Measurements from ENCODE around the gene MREG.
"Not testable (repeated sequence)": the region's sequence is repeated elsewhere in the genome, so short reads cannot be mapped to it uniquely, and the experiment has no call there.

The MREG gene

GRCh38 chr2:215928086-215928485 lies 85.3 kb downstream of the MREG start:
- in situ Hi-C loops (cut with MboI; ENCODE audit: low sequenced_read_pairs, unreplicated experiment) = no loop called here
- DNase-seq (ENCODE audit: low spot score) = no peak
- TF ChIP-seq CTCF (IDR thresholded peaks at IDR 0.05; ENCODE audit: borderline replicate concordance, control extremely low read depth, extremely low read depth, insufficient read depth, missing control alignments) = no peak

- in situ Hi-C loops (cut with MboI; ENCODE audit: low sequenced_read_pairs, unreplicated experiment); DNase-seq (ENCODE audit: low spot score): not testable (repeated sequence)
Measured at GRCh38 chr2:215926992-215927391, 86.4 kb downstream of the MREG start.

- in situ Hi-C loops (cut with MboI; ENCODE audit: low sequenced_read_pairs, unreplicated experiment) = no loop called here
- TF ChIP-seq CTCF (IDR thresholded peaks at IDR 0.05; ENCODE audit: borderline replicate concordance, control extremely low read depth, extremely low read depth, insufficient read depth, missing control alignments) = no peak
- DNase-seq (ENCODE audit: low spot score) = no peak
Measured at GRCh38 chr2:215921895-215922294, 91.5 kb downstream of the MREG start.

DNA sequence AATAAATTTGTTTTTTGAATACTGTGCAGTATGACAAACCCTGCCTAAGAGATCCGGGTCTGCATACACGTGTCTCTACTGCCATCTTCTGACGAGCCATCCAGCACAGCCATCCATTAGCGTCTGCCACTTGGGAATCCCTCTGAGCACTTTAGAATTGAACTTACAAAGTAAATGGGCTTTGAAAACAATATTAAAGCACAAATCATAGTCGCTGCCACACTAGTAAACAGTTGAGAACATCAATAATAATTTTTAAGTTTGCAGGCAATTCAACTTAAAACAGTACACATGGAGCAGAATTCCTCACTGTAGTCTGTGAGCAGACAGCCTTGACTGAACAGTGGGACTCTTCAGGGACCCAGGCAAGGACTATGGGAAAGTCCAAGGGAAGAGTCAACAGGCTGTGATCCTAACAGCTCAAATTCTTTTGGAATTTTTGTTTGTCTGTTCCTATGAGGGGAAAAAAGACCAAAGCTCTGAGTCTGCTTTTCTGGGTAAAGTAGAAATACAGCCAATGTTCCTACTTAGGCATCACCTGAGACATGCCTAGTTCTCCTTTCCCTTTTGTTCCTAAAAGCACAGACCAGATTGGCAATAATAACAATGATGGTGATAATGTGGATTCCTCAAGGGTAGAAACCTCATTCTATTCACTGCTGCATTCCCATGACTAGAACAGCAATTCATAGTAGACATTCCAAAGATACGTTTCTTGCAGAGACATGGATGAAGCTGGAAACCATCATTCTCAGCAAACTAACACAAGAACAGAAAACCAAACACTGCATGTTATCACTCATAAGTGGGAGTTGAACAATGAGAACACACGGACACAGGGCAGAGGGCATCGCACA lies 92.9 kb downstream of the MREG start:
- DNase-seq (ENCODE audit: low spot score) = peak; percentile 55
- peak; percentile 85 for TF ChIP-seq CTCF (IDR thresholded peaks at IDR 0.05; ENCODE audit: borderline replicate concordance, control extremely low read depth, extremely low read depth, insufficient read depth, missing control alignments)
- in situ Hi-C loops (cut with MboI; ENCODE audit: low sequenced_read_pairs, unreplicated experiment) = no loop called here

DNA sequence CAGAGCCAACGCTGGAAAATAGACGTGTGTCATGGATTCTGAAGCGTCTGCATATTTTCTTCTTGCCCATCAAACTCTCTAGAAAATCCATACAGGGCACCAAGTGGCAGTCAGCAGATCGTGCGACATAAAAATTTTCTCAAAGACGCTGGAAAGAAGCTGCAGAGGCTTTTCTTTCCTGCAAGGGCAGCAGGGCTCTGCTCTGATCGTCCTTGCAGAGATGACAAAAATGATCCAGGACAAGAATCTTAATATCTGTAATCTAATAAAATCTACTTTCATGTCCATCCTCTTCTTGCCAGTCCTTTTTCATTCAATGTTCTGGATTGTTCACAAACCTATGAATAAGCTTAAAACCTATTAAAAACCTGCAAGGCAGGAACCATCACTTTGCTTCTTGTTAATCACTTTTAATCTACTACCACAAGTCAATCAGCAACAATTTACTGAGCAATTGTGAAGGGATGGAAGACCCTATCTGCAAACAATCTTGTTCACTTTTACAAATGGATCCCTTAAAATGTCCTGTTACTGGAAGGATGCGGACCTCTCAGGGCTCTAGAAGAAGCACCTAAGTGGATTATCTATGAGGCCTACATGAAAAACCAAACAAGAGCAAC lies 93.6 kb downstream of the MREG start:
- in situ Hi-C loops (cut with MboI; ENCODE audit: low sequenced_read_pairs, unreplicated experiment) = no loop called here
- no peak for TF ChIP-seq CTCF (IDR thresholded peaks at IDR 0.05; ENCODE audit: borderline replicate concordance, control extremely low read depth, extremely low read depth, insufficient read depth, missing control alignments)

DNA sequence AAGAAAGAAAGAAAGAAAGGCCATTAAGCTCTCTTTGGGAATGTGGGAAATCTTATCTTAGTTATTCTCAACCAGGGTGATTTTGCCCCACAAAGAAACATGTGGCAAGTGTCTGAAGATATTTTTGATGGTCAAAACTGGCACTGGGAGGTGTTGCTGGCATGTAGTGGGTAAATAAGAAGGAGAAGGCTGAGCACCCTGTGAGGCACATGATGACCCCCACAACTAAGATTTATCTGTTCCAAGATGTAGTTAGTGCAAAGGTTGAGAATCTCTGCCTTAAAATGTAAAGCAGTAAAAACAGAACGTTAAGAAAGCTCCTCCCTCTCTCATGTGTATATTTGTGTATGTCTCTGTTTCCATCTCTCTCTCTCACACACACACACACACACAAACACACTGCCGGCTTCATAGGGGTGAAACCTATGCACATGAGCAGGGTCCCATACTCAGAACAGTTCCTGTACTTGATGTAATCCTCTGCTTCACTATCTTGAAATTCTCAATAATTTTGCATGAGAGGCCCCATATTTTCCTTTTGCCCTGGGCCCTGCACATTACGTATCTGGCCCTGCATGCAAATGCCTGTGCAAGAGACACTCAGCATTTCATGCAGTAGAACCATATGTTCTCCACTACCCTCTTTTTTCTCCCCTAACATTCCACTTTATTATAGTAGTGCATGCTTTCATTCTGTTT lies 94.3 kb downstream of the MREG start:
- DNase-seq (ENCODE audit: low spot score) = no peak
- no peak for TF ChIP-seq CTCF (IDR thresholded peaks at IDR 0.05; ENCODE audit: borderline replicate concordance, control extremely low read depth, extremely low read depth, insufficient read depth, missing control alignments)
- in situ Hi-C loops (cut with MboI; ENCODE audit: low sequenced_read_pairs, unreplicated experiment) = no loop called here

More for the DNA sequence above, 93.6 kb downstream of the MREG start:
- DNase-seq (ENCODE audit: low spot score) = no peak

Measured in GM13976 (cell line).